Measurements from ENCODE around the gene CHRNA5.
"Not testable (repeated sequence)": the region's sequence is repeated elsewhere in the genome, so short reads cannot be mapped to it uniquely, and the experiment has no call there.

Gene CHRNA5

GRCh38 chr15:78565951-78566774, 843 bp downstream of the CHRNA5 start:
- no peak for DNase-seq

GRCh38 chr15:78567531-78567930, 2.2 kb downstream of the CHRNA5 start:
- DNase-seq: no peak

DNA sequence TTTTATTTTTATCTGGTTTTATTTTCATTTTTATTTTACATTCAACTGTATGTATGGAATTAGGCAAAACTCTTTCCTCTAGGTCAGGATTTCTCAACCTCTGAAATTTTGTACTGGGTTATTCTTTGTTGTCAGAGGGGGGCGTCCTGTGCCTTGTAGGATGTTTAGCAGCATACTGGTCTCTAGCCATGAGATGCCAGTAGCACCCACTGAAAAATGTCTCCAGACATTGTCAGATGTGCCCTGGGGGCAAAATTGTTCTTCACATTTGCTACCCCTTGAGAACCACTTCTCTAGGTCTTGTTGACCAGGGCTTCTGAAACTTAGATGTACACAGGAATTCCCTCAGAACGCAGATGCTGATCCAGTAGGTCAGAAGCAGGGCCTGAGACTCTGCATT, 5.4 kb downstream of the CHRNA5 start:
- no peak for DNase-seq

DNA sequence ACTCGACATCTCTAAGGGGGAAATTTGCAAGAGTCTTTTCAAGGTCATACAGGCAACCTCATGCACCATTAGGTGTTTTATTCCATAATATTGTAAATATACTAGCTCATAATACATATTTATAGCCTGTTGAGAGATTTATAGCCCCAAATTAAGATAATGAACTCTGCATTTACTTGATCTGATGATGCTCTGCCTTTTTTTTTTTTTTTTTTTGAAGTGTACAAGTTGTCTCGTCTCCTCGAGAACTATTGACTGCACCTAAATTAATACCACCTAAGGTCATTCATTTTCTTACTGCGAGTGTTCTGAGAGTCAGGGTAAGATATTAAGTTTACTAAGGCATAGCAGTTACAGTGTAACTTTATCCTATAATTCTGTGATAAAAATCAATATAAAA, 6.1 kb downstream of the CHRNA5 start:
- DNase-seq: no peak

DNA sequence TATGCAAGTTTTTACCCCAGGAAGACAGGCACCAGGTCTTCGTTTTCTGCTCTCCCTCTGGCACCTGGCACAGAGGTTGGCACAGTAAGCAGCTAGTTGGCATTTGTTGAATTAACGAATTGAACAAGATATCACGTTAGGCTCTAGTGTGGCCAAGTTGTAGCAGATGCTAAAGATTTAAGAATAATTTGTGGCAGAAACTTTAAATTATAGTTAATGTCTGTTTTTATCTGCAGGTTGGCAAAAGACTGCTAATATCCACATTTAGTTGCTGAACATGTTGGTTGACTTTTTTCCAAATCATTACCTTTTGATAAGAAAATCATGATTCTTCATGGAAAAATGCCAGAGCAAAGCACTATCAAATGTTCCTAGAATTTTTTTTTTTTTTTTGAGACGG, 8.1 kb downstream of the CHRNA5 start:
- no peak for DNase-seq

DNA sequence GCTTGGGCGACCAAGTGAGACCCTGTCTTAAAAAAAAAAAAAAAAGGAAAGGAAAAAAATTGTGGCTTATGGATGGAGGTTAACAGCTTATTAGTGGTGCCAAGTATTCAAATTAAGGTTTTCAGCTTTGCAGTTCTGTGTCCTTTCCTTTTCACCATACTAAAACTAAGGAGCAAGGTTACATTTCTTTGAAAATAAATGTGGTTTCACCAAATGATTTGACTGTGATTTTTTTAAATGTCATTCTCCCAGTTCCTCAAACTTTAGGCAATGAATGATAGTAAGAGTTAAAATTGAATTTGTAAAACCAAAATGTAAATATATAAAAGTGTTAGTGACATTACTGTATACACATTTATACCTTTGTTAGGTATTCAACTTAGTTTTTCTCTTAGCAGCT, 9.6 kb downstream of the CHRNA5 start:
- DNase-seq: no peak

DNA sequence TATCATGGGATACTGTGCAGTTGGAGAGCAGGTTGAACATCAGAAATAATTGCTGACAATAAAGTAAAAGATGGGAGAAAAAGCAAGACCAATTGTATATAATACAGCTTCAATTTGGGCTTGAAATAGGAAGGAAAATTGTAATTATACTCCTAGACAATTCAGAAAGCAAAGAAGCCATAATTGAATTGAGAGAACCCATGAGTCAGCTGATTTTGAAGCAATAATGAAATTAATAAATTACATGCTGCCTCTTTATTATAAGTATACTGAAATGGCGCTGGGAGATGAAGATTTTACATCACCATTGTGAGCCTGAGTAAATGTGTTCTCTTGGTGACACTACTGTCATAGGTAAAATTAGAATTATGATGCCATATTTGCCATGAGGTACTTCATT, 32.3 kb downstream of the CHRNA5 start:
- DNase-seq: no peak

DNA sequence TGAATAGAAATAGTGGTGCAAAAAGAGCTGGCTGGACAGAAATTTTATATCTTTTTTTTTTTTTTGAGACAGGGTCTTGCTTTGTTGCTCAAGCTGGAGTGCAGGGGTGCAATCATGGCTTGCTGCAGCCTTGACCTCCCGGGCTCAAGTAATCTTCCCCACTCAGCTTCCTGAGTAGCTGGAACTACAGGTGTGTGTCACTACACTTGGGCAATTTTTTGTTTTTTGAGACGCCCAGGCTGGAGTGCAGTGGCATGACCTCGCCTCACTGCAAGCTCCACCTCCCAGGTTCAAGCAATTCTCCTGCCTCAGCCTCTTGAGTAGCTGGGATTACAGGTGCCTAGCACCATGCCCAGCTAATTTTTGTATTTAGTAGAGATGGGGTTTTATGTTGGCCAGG, 33.0 kb downstream of the CHRNA5 start:
- no peak for DNase-seq

GRCh38 chr15:78599189-78599588, 33.9 kb downstream of the CHRNA5 start:
- DNase-seq: no peak

- no peak for DNase-seq
Observed at GRCh38 chr15:78603467-78603866, 38.1 kb downstream of the CHRNA5 start.

DNA sequence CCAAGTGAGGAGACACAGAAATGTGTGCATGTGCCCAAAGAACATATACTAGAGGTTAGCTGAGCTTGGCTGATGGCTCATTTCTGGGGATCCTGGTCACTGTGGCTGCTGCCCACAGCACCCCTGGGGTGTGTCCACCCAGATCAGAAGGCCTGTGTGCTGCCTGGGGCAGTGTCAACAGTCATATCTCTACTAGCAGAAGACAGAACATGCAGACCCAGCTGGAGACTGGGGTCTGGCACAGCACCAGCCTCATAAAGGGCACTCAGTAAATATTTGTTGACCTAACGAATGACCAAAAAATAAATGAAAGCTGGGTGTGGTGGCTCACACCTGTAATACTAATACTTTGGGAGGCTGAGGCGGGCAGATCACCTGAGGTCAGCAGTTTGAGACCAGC, 39.1 kb downstream of the CHRNA5 start:
- DNase-seq: no peak

DNA sequence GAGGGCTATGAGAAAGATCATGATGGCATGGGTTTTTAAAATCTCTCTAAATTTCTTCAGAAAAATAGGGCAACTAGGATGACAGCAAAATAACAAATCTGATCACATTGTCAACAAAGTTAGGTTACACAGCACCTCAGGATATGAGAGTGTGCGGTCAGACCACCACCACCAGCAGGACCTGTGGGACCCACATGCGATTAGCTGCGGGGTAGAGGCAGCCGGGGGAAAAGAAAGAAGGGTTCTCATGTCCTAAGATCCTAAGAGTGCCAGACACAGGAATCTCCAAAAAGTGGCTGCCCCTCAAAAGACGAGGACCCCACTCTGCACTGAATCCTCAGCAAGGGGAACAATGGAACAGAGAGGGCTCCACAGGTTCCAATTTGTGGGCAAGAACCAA, 39.9 kb downstream of the CHRNA5 start:
- DNase-seq: no peak

DNA sequence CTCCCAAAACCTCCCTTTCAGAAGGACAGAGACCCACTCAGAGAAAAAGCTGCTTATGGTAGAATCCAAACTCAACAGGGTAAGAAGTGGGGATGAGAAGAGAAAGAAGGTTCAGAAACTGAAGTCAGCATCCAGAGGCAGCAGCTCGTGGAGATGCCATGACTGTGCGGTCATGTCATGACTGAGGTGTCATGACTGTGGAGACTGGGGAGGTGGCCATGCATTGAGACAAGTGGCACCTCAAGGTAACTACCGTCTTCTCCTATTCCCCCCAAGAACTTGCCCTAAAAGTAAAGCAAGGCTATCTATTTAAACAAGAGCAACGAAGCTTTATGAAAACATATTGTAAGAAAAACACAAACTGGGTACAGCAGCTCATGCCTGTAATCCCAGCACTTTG, 40.4 kb downstream of the CHRNA5 start:
- DNase-seq: no peak

DNA sequence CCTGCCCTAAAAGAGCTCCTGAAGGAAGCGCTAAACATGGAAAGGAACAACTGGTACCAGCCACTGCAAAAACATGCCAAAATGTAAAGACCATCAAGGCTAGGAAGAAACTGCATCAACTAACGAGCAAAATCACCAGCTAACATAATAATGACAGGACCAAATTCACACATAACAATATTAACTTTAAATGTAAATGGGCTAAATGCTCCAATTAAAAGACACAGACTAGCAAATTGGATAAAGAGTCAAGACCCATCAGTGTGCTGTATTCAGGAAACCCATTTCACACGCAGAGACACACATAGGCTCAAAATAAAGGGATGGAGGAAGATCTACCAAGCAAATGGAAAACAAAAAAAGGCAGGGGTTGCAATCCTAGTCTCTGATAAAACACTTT, 44.2 kb downstream of the CHRNA5 start:
- DNase-seq: not testable (repeated sequence)

- DNase-seq: no peak
Observed at GRCh38 chr15:78614021-78614420, 48.7 kb downstream of the CHRNA5 start.

GRCh38 chr15:78615151-78615589, 49.9 kb downstream of the CHRNA5 start:
- no peak for DNase-seq

DNA sequence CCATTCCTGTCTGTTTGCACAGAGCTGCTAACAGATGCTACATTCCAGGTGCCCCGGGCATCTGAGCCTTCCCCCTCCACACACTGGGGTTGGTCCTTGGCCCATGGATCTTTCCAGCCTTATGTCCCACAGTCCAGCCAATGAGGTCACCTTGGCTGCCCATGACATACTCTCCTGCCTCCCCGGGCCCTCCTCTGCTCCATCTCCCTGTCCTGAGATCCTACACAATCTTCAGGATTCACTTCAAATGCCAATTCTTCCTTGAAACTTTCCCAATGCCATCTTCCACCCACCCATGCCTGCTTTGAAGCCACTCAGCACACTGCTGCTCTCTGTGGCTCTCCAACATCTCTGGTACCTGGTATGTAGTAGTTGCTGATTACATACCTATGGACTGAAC, 51.2 kb downstream of the CHRNA5 start:
- DNase-seq: no peak

DNA sequence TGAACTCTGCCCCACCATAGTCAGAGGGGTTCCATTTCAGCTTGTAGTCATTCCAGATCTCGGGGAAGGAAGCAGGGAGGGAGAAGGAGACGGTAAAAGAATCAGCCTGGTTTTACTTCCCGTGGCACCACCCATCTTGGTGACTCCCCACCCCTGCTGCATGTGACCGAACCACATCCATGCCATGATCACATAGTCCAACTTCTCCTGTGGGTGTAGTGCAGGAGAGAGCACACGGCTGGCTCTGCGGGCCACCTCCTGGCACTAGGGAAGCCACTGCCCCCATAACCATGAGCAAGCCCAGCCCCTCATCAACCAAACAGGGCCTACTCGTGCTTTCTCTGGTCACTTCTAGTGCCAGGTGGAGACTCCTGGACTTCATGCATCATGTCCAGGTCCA, 51.8 kb downstream of the CHRNA5 start:
- DNase-seq: no peak

- no peak for DNase-seq
Observed at GRCh38 chr15:78617516-78617915, 52.2 kb downstream of the CHRNA5 start.

DNA sequence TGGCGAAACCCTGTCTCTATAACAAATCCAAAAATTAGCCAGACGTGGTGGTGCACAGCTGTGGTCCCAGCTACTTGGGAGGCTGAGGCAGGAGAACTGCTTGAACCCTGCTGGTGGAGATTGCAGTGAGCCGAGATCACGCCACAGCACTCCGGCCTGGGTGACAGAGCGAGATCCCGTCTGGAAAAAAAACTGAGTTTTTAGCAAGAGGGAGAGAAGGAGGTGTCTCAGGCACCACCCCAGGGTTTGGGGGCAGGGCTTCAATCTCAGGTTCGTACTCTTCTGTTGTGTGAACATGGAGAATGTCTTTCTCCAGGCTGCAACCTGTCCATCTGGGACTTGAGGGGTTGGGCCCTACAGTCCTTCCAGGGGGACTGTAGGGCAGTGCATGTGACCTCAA, 52.7 kb downstream of the CHRNA5 start:
- DNase-seq: no peak

DNA sequence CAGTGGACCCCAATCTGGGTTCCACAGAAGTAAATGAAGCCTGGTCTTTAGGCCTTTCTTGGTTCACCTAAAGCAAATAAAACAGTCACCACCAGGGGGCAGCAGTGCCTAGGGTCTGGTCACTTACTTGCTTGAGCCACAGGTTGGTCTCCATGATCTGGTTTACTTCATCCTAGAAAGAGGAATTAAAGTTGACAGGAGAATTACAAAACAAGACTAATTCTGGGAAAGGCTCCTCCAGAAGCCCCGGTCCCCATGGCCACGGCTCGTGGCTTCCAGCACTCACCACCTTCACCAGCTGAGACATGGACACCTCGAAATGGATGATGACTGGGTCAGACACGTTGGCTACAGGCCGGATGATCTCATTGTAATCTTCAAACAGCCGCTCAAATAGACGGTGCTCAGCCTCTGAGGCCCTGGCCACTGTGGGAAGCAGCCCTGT, 53.2 kb downstream of the CHRNA5 start:
- peak; percentile 50 for DNase-seq

DNA sequence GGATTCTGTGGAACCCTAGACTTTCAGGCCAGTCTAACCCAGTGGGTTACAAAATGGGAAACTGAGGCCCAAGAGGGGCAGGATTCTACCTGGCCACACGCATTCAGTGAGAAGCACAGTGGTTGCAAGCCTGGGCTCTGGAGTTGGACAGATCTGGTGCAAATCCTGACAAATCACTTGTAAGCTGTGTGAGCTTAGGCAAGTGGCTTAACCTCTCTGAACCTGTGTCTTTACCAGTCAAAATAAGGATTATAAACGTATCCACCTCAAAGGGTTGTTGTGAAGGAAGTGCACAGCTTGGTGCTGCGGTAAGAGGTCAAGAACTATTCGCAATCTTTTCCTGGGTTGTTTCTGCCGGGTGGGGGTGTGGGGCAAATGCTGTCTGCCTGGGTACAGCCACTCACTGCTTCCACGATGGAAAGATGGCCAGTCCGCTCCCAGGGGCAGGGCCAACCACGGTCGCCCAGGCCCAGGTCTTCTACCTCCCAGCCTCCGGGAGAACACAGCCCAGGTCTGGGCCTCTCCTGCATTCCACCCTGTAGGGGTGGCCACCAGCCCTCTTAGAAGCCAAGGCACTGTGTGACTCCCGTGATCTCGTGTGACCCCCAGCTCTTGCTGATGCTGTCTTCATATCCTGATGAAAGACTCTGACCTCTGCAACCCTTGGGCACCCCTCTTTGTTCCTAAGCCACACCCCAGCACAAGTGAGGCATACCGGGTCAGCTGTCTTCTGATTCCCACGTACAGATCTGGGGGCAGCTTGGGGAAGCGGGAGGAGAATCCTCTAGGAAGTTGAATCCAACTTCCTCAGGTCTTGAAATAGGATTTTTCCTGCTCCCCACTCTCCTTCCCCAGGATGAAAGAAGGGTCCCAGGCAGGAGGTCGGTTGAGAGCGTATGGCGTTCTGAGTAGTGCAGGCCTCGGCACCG, 54.0 kb downstream of the CHRNA5 start:
- no peak for DNase-seq

GRCh38 chr15:78620021-78620526, 54.8 kb downstream of the CHRNA5 start:
- no peak for DNase-seq

Measured in GDM1 (cell line).